H54 (cell line): Measurements from ENCODE around the gene RPIA.
"Not testable (repeated sequence)": the region's sequence is repeated elsewhere in the genome, so short reads cannot be mapped to it uniquely, and the experiment has no call there.

Source experiments
- DNase-seq: peaks from one replicate; pipeline ENCODE4 v3.0.0; 2011; ENCODE audit warnings: low spot score, mixed read lengths; ENCODE audit not compliant: insufficient read length
- FAIRE-seq: peaks from 3 replicates; lab custom pipeline; 2011; peaks lifted over from hg19 to GRCh38; lab: Jason Lieb, UNC
- POLR2A ChIP-seq: IDR thresholded peaks from 2 replicates; pipeline ENCODE4 v1.6.1; 2011; ENCODE audit warnings: low read depth, mild to moderate bottlenecking, low read length

The RPIA gene

GRCh38 chr2:88735133-88735532, 43.7 kb downstream of the RPIA start:
- DNase-seq (no peak), FAIRE-seq (no peak)
- no peak for TF ChIP-seq POLR2A

- peak; percentile 15 for FAIRE-seq
- no peak for DNase-seq
- TF ChIP-seq POLR2A = no peak
These were observed 44.4 kb downstream of the RPIA start for GRCh38 chr2:88735853-88736252.

DNA sequence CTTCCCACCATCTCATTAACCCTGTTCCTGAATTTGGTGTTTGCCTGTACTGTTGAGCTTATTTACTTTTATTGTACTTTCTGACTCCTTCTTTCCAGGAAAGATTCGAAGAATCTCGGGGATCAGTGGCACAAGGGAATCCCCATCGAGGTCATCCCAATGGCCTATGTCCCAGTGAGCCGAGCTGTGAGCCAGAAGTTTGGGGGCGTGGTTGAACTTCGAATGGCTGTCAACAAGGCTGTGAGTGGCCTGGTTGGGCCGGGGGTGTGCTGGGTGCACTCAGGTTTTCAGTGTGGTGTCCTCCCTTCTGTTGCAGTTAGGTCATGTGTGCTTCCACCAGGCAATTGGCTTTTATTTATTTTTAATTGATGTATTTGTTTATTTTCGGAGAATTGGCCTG, 45.0 kb downstream of the RPIA start:
- FAIRE-seq (no peak), DNase-seq (no peak)

GRCh38 chr2:88737385-88737784, 45.9 kb downstream of the RPIA start:
- no peak for DNase-seq
- no peak for TF ChIP-seq POLR2A
- FAIRE-seq = no peak

More for the DNA sequence above, 45.0 kb downstream of the RPIA start:
- TF ChIP-seq POLR2A = no peak

- DNase-seq (no peak), FAIRE-seq (no peak)
- TF ChIP-seq POLR2A = no peak
These were observed 46.8 kb downstream of the RPIA start for GRCh38 chr2:88738271-88738670.

GRCh38 chr2:88739985-88740600, 48.6 kb downstream of the RPIA start:
- TF ChIP-seq POLR2A = no peak
- peak; percentile 78 for FAIRE-seq
- DNase-seq = peak; percentile 47

DNA sequence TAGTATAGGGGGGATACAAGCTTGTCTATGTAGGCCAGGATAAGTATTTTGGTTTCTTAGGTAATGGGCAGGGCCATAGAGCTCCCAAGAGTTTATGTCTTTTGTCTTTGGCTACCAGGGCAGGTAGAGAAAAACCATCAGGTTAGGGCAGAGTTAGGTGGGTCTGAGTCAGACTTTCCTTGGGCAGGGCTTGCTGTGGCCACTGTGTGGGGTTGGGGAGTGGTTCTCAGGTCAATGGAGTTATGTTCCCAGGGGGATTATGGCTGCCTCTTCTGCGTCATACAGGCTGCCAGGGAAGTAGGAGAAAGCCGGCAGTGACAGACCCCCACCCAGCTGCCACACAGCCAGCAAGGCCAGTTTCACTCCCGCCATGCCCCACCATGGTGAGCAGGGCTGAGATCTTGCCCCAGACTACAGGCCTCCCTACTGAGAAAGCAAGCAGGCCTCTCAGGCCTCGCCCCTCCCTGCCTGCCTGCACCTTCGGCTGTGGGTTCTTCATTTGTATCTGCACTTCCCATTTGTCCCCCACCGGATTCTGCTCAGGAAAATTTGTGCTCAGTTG, 55.5 kb downstream of the RPIA start:
- no peak for TF ChIP-seq POLR2A
- no peak for FAIRE-seq
- no peak for DNase-seq

GRCh38 chr2:88747990-88748389, 56.5 kb downstream of the RPIA start:
- FAIRE-seq = no peak
- TF ChIP-seq POLR2A = no peak
- DNase-seq = no peak

DNA sequence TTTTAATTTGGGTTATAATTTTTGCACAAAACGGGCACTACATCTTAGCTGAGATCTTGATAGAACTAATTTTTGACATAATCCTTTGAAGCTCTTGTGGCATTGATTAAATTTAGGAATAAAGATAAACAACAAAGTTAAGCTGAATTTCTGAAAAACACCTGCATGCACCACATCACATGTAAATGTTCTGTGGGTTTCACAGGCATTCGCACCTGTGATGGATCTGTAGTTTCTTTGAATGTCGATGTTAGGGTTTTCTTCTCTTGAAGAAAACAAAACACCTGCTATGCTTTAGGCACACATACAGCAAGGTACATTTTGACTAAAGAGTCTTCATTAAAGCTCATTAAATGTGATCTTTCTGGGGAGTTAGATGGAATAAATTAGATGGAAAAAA, 60.3 kb downstream of the RPIA start:
- FAIRE-seq (no peak), DNase-seq (no peak)
- no peak for TF ChIP-seq POLR2A

DNA sequence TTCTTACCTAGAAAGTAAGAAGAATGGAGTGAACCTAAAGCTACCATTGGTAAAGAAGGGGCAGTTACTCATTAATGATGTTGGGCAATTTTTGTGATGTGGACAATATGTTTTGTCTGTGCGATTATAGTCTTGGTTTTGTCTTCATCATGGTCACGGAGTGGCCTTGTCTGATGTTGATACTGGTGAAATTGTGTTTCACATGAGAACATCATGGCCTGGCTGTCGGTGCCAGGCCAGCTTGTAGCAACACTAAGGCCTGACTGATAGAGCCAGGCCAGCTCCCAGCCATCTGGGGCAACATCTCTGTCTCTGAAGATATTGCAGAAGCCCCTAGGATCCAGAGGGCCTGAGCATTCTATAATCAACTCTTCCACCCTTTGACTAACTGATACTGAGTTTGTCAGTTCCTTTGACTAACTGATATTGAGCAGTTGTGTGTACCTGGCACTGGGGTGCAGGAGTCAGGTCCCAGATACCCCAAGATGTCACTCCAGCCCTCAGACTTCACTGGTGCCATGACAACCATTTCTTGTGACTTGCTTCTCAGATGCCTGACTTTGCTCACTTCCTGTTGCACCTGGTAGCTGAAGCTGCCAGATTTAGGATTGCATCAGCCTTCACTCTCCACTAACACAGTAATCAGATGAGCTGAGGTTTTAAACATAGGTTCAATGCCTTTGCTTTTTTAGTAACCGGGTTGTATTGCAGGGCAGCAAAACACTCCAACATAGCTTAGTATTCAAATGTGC, 62.5 kb downstream of the RPIA start:
- TF ChIP-seq POLR2A = no peak
- DNase-seq = no peak
- FAIRE-seq = no peak

GRCh38 chr2:88754585-88755320, 63.3 kb downstream of the RPIA start:
- DNase-seq (no peak), FAIRE-seq (no peak)
- TF ChIP-seq POLR2A = no peak

DNA sequence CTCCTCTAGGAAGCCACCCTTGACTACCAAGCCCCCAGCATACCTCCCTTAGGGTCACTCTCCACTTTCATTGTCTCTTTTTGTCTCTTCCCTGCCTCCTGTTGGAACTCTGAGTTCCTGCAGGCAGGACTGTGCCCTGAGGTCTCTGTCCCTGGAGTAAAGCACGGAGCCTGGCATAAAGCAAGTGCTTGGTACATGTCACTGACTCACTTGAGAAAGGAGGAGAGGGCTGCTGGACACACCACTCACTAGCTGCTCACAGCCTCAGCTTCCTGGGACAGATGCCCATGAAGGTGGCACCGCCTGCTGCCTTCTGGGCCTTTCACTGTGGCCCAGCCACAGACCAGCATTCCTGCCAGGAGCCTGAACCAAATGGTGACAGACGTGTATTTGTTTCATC, 64.4 kb downstream of the RPIA start:
- DNase-seq (no peak), FAIRE-seq (no peak)

DNA sequence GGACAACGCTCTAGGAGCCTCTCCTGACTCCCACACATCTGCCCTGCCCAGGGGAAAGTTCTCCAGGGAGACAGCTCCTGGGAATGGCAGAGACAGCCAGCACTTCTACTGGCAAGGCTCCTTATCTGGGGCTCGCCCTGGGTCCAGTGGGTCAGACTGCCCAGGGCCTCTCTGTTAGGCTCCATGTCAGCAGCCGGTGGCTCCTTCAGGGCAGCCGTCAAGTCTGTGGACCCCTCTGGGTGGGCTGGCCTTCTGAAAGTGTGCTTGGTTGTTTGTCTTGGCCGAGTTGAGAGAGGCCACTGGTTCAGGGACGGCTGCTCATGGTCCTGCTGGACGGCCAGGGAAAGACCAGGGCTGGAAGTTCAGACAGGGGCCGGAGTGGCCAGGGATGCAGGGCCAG, 65.6 kb downstream of the RPIA start:
- TF ChIP-seq POLR2A = no peak
- DNase-seq (no peak), FAIRE-seq (no peak)

More for the DNA sequence above, 64.4 kb downstream of the RPIA start:
- no peak for TF ChIP-seq POLR2A

DNA sequence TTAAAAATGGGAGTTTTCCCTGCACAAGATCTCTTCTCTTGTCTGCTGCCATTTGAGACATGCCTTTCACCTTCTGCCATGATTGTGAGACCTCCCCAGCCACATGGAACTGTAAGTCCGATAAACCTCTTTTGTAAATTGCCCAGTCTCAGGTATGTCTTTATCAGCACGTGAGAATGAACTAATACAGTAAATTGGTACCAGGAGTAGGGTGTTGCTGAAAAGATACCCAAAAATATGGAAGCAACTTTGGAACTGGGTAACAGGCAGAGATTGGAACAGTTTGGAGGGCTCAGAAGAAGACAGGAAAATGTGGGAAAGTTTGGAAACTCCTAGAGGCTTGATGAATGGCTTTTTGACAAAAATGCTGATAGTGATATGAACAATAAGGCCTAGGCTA, 67.2 kb downstream of the RPIA start:
- not testable (repeated sequence) for FAIRE-seq, DNase-seq
